22Rv1 (cell line): ENCODE data around the gene COMMD2.

Experiments
- H3K27ac ChIP-seq: fragments of 450-650 bp; 2 replicates; pipeline ENCODE4 v1.5.1; 2017
- ZFX ChIP-seq: fragments of 450-650 bp; IDR thresholded peaks from 2 replicates; pipeline ENCODE4 v1.6.1; 2017; ENCODE audit warnings: antibody characterized with exemption, borderline replicate concordance
- TF ChIP-seq, protein P1 (sequence below): fragments of 450-650 bp; IDR thresholded peaks from 2 replicates; pipeline ENCODE4 v1.5.1; 2017; ENCODE audit warnings: mild to moderate bottlenecking

The COMMD2 gene

DNA sequence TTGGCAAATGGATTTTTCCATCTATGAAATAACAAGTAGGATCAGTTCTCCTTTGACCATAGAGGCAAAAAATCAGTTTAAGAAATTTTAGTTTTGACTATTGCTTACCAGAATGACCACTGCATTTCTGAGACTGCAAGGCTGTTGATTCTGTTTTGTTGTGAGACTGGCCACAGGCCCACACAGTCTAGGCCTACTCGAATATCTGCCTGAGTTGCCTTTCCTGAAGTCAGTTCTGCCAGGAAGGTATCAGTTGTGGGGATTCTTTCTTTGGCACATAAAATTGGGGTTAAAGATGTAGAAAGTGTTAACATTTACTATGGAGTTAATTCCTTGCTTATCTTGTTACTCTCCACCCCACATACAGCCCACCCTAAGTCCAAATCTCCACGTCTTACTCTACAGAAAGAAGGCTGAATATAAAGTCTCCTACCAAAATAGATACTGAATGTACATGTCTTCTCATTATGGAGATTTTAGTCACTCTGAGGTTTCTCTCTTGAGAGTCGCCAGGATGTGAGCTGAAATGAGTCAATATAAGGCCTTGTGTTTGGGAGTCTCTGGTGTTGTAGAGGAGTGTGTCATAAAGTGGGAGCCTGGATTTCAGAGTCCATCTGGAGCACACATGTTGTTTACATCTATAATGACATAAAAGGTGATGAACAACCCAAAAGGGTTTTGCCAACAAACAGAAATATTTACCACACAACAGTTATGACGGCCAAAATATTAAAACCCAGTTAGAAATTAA lies 49.4 kb downstream of the COMMD2 start:
- TF ChIP-seq, protein P1, sequence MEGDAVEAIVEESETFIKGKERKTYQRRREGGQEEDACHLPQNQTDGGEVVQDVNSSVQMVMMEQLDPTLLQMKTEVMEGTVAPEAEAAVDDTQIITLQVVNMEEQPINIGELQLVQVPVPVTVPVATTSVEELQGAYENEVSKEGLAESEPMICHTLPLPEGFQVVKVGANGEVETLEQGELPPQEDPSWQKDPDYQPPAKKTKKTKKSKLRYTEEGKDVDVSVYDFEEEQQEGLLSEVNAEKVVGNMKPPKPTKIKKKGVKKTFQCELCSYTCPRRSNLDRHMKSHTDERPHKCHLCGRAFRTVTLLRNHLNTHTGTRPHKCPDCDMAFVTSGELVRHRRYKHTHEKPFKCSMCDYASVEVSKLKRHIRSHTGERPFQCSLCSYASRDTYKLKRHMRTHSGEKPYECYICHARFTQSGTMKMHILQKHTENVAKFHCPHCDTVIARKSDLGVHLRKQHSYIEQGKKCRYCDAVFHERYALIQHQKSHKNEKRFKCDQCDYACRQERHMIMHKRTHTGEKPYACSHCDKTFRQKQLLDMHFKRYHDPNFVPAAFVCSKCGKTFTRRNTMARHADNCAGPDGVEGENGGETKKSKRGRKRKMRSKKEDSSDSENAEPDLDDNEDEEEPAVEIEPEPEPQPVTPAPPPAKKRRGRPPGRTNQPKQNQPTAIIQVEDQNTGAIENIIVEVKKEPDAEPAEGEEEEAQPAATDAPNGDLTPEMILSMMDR: no peak
- no peak for TF ChIP-seq ZFX
- no peak overlapping the region for H3K27ac ChIP-seq

DNA sequence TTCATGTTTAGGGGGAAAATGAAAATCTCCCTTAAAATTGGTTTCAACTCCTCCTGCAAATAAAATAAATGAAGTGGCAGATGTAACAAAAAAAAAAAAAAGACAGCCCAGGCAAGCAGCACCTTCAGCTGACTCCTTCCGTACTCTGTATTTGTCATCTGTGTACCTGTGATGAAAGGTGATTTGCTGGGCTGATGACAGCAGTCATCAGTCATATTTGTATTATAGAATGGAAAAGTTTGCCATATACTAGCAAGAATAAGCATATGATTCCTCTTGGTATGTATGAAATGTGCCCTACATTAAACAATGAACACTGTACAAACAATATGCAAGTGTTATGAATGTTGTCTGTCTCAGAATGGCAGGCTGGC lies 50.3 kb downstream of the COMMD2 start:
- TF ChIP-seq, protein P1: no peak
- no peak for TF ChIP-seq ZFX
- no peak overlapping the region for H3K27ac ChIP-seq

DNA sequence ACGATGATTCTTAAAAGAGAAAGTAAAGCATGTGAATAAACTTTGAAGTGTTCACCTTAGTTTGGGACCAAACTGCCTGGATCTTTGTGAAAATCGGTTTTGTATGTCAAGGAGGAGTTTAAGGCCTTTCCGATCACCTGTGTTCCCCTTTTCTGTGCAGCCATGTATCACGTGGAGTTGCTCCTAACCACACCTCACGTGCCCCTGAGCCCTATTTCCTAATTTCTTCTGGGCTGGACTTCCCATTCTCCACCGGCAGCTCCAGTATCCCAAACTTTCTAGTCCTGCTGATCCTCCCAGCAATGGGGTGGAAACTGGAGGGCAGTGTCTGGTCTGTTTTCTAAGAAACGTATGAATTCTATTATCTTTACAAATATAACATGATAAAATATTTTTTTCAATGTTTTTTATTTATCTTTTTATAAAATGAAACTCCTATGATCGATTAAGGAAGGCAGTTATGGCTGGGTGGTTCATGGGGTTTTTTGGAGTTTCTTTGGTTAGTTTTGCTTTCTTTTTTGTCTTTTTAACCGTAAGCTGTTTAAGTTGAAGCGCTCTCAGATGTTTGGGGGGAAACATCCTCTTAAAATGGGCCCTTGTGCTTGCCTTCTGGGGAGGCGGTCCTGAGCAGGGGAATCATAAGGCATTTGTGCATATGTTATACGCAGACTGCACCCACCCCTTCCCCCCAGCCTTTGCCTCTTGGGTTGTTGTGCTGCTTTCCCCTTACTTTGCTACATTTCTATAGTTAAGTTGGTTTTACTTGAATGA lies 50.9 kb downstream of the COMMD2 start:
- H3K27ac ChIP-seq: no peak overlapping the region
- TF ChIP-seq ZFX: no peak
- TF ChIP-seq, protein P1: no peak
